Right lobe of liver (tissue), 4 donors: ENCODE data around the gene ENTHD1.

Experiments used
- CTCF ChIP-seq, 4 donors: fragments of 200-600 bp in 3 of 4; fragments of 450-650 bp in 1 of 4; IDR thresholded peaks; one replicate each; pipeline versions ENCODE4 v1.5.1 to v1.8.0; 2016 to 2022; ENCODE audit warnings: antibody characterized with exemption in 4 of 4, mild to moderate bottlenecking in 2 of 4
- POLR2A ChIP-seq: fragments of 450-650 bp; IDR thresholded peaks from one replicate; pipeline ENCODE4 v1.6.1; 2017; ENCODE audit warnings: antibody characterized with exemption, mild to moderate bottlenecking
- donor health status: DM: no; HTN: no; CAD: no.
- donor health status: DM: no; HTN: no; CAD: no.
- donor health status: DM: no; HTN: yes; CAD: no.

DNA sequence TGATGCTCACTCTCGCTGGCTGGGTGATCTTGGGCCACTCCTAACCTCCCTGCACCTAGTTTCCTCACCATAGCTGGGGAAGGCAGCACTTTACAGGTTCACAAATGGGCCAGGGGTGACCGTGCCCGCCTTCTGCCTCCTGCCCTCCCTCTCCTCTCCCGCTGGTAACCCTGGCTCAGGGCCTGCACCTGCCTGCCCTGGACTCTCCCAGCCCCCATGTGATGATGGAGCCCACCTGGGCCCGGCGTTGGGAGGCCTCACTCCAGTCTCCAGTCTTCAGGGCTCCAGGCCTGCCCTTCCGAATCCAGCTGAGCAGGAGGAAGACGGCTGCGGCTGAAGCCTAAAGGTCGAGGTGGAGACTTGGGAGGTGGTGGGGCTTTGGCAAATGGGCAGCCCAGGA is 170.1 kb downstream of the ENTHD1 start:
- TF ChIP-seq CTCF (IDR thresholded peaks at IDR 0.05), result no peak
- no peak for TF ChIP-seq POLR2A
